ENCODE measurements around the gene FAM237B.
"Not testable (repeated sequence)": the region's sequence is repeated elsewhere in the genome, so short reads cannot be mapped to it uniquely, and the experiment has no call there.

Gene FAM237B

GRCh38 chr7:90320801-90321494, at the start of gene FAM237B:
Gene FAM237B (minus strand): TSS chr7:90321304. CDS start chr7:90319748, 1,556 bp downstream.
- DNase-seq: no peak

- DNase-seq: no peak
Observed at GRCh38 chr7:90351987-90352386, 30.9 kb upstream of the FAM237B start.

GRCh38 chr7:90350032-90350431, 28.9 kb upstream of the FAM237B start:
- DNase-seq: not testable (repeated sequence)

- no peak for DNase-seq
Observed at GRCh38 chr7:90349305-90349704, 28.2 kb upstream of the FAM237B start.

GRCh38 chr7:90347759-90348158, 26.7 kb upstream of the FAM237B start:
- DNase-seq: no peak

GRCh38 chr7:90346336-90347125, 25.4 kb upstream of the FAM237B start, which contains the start of gene GTPBP10:
Gene GTPBP10 (plus strand): TSS chr7:90346716. CDS start chr7:90346742, 26 bp downstream.
- DNase-seq: peak; percentile 90

GRCh38 chr7:90345595-90346335, 24.7 kb upstream of the FAM237B start:
- peak; percentile 44 for DNase-seq

GRCh38 chr7:90345016-90345415, 23.9 kb upstream of the FAM237B start:
- no peak for DNase-seq

GRCh38 chr7:90337106-90337505, 16.0 kb upstream of the FAM237B start:
- no peak for DNase-seq

- not testable (repeated sequence) for DNase-seq
Observed at GRCh38 chr7:90334926-90335325, 13.8 kb upstream of the FAM237B start.

- DNase-seq: no peak
Observed at GRCh38 chr7:90334193-90334843, 13.2 kb upstream of the FAM237B start.

- no peak for DNase-seq
Observed at GRCh38 chr7:90326500-90326899, 5.4 kb upstream of the FAM237B start.

GRCh38 chr7:90322837-90323236, 1.7 kb upstream of the FAM237B start:
- DNase-seq: no peak

GRCh38 chr7:90320418-90320800, 695 bp downstream of the FAM237B start:
- no peak for DNase-seq

- DNase-seq: no peak
Observed at GRCh38 chr7:90320014-90320413, 1.1 kb downstream of the FAM237B start.

- DNase-seq: no peak
Observed at GRCh38 chr7:90313907-90314306, 7.2 kb downstream of the FAM237B start.

GRCh38 chr7:90312745-90313144, 8.4 kb downstream of the FAM237B start:
- DNase-seq: no peak

GRCh38 chr7:90311175-90311574, 9.9 kb downstream of the FAM237B start:
- DNase-seq: no peak

GRCh38 chr7:90309872-90310271, 11.2 kb downstream of the FAM237B start:
- DNase-seq: no peak

- no peak for DNase-seq
Observed at GRCh38 chr7:90303241-90303640, 17.9 kb downstream of the FAM237B start.

- no peak for DNase-seq
Observed at GRCh38 chr7:90298145-90299038, 22.7 kb downstream of the FAM237B start.
